NCI-H2227 (cell line): ENCODE measurements around the gene LPAR2.

Experiments used
- DNase-seq: peaks from one replicate; lab custom pipeline; 2025; ENCODE audit not compliant: unreplicated experiment; lab: John Stamatoyannopoulos, UW

Gene LPAR2

GRCh38 chr19:19654441-19654840, 26.4 kb upstream of the LPAR2 start:
- DNase-seq: no peak

DNA sequence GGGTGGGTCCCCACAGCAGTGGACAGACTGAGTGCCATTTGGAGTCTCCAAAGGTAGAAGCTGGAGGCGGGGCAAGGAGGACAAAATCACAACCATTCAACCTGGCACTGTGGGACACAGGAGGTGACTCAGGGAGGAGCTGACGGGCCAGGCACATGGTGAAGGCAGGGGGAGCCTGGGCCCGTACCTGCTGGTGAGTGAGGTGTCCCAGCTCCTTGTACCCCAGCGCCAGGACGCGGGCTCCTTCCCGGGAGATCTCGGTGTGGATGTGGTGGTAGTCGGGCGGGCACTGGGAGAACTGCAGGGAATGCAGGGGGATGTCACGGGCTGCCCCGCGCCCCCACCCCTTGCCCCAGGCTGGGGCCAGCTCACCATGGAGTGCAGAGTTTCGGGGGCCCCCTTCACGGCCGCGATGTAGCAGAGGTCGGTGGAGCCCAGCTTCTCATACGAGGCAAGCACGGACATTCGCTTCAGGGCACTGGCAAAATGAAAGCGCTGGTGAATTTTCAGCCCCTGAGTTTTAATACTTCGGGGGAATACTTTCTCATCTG, 25.7 kb upstream of the LPAR2 start:
- no peak for DNase-seq

DNA sequence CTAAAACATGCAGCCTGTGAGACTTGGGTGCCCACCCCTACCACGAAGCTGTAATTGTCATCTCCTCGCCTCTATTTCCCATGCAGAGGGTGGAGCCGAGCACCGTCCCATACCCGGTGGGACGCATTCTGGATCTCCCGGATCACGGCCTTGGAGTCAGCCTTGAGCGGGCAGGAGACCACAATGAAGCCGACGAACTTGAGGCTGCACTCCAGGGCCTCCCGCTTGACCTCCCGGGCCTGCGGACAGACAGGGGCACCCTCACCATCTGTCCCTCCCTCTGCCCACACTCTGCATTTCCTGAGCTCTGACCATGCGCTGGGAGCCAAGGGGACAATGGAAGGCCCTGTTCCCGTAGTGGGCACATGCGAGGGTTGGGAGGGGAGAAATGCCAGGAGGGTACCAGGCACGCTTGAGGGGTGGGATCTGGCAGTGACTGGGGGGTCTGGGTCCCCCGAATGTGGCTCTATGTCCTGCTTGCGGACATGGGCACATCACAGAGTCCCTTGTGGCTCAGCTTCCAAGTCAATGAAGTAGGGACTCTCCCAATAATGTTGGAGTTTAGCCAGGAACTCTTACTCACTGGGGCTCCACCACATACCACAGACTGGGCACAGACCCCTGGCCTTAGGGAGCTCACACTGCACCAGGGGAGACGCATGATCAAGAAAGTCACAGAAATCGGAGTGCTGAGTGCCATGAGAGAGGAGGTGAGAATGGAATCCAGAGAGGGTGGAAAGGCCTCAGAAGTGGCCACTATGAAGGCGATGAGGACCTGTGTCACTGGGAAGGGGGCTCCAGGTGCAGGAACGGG, 24.7 kb upstream of the LPAR2 start:
- no peak for DNase-seq

GRCh38 chr19:19651076-19651475, 23.1 kb upstream of the LPAR2 start:
- DNase-seq: no peak

- DNase-seq: no peak
Observed at GRCh38 chr19:19650331-19650730, 22.3 kb upstream of the LPAR2 start.

GRCh38 chr19:19649580-19649995, 21.6 kb upstream of the LPAR2 start:
- DNase-seq: no peak

GRCh38 chr19:19649155-19649554, 21.1 kb upstream of the LPAR2 start:
- DNase-seq: no peak

DNA sequence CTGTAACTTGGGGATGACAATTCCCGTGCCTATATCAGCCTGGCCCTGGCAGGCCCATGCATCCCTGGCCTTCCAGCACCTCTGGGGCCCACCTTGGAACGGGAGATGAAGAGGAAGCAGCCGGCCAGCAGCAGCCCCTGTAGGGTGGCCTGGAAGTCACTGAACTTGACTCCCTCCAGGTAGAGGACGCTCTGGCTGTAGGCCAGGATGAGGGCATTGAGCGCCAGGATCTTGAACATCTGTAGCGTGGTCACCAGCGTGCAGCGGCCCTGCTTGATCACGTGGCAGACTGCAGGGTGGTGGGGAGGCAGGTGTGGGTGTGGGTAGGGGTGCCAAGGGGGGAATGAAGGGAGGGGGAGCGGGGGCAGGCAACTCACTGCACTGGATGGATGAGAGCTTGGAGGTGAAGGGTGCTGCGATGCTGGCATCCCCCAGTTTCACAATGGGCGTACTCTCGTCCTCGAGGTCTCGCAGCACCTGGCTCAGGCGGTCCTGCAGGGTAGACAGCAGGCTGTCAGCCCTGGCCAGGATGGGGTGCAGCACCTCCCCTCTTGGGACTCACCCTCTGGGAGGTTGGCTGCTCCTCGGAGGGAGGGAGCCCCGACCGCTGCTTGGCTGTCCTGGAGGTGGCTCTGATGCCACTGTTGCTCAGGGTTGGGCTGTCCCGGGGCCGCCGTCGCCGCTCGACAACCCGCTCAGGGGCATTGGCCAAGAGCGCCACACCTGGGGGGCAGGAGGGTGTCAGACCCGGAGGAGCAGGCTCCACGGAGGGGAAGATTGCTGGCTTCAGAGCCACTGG, 19.2 kb upstream of the LPAR2 start:
- DNase-seq: no peak

DNA sequence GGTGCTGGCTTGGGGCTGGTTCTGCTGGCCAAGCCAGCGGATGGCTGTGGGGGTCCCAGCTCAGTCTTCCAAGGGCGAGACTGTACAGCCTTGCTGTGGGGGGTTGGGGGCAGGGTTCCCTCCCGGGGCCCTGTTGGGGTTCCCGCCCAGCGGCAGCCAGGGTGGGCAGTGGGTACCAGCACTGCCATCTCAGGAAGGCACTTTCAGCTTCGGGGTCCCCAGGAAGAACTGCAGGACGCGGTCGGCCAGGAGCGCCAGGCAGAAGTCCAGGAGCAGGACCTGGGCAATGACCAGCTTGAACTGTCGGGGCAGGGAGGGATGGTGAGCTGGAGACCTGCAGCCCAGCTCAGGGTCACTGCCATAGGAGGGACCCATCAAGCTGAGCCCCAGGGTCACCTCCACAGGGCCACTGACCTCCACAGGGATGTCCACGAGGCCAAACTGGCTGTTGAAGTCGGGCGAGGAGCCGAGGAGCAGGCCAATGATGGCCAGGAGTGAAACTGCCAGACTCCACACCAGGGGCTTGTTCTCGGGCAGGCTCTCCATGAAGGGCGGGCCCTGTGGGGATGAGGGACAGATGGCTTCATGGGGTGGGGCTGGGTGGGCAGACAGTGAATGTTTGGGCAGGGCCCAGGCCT, 17.3 kb upstream of the LPAR2 start:
- no peak for DNase-seq

GRCh38 chr19:19644054-19644388, 16.0 kb upstream of the LPAR2 start:
- no peak for DNase-seq

DNA sequence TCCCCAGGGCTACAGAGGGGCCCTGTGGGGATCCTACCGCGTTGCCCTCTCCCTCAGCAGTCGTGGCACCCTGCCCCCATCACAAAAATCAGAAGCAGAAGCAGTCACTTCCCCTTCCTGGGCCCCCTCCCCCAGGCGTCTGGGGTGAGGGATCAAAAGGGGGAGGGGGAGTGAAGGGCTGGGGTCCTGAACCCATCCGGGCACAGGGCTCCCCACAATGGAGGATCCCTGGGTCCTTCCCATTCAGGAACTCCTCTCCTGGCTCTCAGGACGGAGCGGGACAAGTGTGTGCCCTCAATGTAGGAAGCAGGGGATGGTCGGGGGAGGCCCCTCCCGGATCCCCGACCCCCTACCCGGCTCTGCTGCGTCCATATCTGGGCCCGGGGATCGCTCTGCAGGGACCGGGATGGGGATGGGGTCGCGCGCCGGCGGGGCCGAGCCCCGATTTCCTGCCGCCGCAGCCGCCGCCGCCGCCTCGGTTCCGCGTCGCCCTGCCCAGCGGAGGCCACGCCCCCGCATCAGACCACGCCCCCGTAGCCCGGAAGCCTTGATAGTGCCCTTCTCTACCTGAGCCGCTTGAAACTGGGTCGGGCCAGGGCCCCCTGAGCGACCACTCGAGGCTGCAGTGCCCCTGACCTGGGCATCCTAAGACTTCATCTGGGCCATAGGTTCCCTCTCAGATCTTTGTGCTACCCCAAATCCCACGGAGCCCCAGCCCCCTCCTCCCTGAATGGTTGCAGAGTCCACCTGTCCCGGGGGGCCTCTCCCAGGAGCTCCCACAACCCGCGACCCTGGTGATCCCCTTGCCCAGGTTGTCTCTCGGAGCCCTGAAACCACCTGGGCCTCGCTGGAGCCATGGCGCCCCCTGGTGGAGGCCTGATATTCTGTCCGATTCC, 15.4 kb upstream of the LPAR2 start, which contains the start of gene GMIP:
Gene GMIP, minus strand, starts transcription at position 500 of the 896 bp plus-strand sequence. Its CDS starts 128 bp downstream, at position 372.
- DNase-seq: peak; percentile 60

DNA sequence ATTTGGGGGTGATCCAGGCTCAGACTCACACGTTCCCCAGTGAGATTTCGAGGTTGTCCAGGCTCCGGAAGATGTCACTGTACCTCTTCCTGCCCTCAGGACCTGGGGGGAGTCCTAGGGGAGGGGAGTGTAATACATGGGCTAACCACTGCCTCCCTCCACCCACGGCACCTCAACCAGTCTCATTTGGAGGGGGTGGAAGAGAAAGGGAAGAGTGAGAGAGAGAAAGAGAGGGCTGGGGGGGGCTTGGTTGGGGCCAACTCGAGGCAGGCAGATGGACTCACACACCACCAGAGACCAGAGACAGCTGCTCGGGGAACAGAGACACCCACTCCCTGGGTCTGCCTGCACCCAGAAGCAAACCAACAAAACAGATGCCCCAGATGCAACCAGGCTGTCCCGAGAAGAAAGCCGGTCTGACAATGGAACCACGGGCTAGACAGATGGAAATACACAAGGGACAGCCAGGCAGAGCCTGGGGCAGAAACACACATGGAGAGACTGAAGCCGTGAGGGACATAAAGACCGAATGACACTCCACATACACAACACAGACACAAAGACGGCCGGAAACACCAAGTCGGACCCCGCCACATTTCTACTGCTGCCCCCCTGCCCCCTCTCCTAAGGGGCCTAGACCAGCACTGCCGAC, 14.6 kb upstream of the LPAR2 start:
- no peak for DNase-seq

- DNase-seq: no peak
Observed at GRCh38 chr19:19637523-19638251, 9.7 kb upstream of the LPAR2 start.

- no peak for DNase-seq
Observed at GRCh38 chr19:19637186-19637522, 9.1 kb upstream of the LPAR2 start.

- DNase-seq: no peak
Observed at GRCh38 chr19:19636573-19637185, 8.7 kb upstream of the LPAR2 start.

GRCh38 chr19:19635313-19635702, 7.3 kb upstream of the LPAR2 start:
- DNase-seq: no peak

DNA sequence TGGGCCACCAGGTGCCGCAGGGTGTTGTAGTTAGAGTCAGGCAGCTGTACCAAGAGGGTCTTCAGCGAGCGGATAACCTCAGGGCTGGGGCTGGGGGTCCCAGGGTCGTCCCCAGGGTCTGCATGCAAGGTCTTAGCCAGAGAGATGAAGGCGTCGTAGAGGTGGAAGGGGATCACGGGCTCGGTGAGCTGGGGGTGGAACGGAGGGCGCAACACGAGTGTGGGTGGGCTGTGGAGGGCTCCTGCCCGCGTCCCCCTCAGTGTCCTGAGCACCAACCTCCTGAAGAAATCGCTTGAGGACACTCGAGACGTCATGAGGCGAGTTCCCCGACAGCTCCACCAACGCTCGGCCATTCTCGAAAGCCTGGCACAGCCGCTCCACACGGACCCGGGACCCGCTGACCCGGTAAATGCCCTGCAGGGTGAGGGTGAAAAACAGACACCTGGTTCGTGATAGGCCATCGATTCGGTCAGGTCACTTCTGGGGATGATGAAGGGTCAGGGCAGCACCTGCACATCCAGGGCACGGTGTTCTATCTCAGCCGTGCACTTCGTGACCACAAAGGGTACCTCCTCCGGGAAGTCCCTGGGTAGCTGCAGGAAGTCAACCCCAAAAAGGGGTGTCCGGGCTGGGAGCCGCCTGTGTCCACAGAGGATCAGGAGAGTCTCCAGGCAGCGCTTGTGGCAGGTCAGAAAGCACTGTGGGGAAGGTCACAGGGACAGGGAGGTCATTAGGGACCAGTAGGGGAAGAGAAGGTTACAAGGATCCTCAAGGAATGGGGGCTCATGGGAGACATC, 6.7 kb upstream of the LPAR2 start:
- DNase-seq: no peak
